HEK293 (cell line): ENCODE results near the gene PCSK6.

Experiments used
- CTCF ChIP-seq: fragments of 450-650 bp; formaldehyde crosslinking; IDR thresholded peaks from 2 replicates; pipeline ENCODE4 v1.5.1; 2016; ENCODE audit warnings: missing biosample characterization, missing genetic modification characterization
- REST ChIP-seq: fragments of 450-650 bp; formaldehyde crosslinking; IDR thresholded peaks from 2 replicates; pipeline ENCODE4 v1.5.1; 2016; ENCODE audit warnings: missing biosample characterization, missing genetic modification characterization
- ZNF112 ChIP-seq: fragments of 450-650 bp; formaldehyde crosslinking; IDR thresholded peaks from 2 replicates; pipeline ENCODE4 v1.5.0; 2017; ENCODE audit warnings: missing biosample characterization, missing genetic modification characterization

GRCh38 chr15:101254157-101255050 lies 235.1 kb downstream of the PCSK6 start:
- no peak for TF ChIP-seq CTCF (tag by site-specific recombination)
- no peak for TF ChIP-seq ZNF112
- no peak for TF ChIP-seq REST (tag by site-specific recombination)
